ENCODE data around the gene IGSF8. TPM values are rescaled to one million over a fixed set of nuclear protein-coding genes. Genes with fewer than 3 reads are reported as not detected.

Gene IGSF8
- polyA plus RNA-seq, 1 of the 3 experiments (the other 2 are of a cell fraction), result 67.9 TPM

DNA sequence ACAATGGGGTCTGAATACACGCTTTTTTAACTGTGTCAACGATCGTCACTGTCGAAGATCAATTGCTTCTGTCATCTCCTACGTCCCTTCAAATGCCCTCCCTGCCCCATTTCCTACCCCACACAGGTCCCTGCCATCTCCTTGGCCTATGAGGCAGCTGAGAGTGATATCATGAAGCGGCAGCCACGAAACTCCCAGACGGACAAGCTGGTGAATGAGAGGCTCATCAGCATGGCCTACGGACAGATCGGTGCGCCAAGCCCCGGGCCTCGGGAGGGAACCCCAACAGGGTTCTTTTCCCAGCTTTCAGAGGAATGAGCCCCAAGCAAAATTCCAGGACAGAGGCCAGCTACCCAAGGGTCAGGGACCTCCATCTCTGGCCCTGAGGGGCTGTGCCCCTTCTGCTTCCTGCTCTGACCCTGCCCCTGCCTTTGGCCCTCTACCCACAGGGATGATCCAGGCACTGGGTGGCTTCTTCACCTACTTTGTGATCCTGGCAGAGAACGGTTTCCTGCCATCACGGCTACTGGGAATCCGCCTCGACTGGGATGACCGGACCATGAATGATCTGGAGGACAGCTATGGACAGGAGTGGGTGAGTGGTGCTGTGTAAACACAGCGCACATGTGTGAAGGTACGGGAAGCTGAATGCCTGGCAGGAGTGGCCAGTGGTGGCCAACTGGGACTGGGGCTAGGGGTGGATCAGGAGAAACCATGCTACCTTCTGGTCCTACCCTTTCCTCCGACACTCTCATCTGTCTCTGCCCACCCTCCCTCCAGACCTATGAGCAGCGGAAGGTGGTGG lies 37.9 kb upstream of the IGSF8 start:
- H3K4me3 ChIP-seq (ENCODE audit: low read depth in 2 of 2, low read length in 1 of 2), result no peak overlapping the region
- no peaks in the 10 kb centered on the region for H3K9me3 ChIP-seq
- no peak for DNase-seq
- H3K27me3 ChIP-seq (ENCODE audit: insufficient read depth), result peaks cover 12% of the 10 kb centered on the region; the same call in 1 of the 2 replicates
- TF ChIP-seq NRF1 (IDR thresholded peaks at IDR 0.05; ENCODE audit: low read depth, low read length) (no peak), SMC3 (IDR thresholded peaks at IDR 0.05; ENCODE audit: low read depth, low read length) (no peak), YY1 (IDR thresholded peaks at IDR 0.05; ENCODE audit: low read depth) (no peak), MXI1 (IDR thresholded peaks at IDR 0.05; ENCODE audit: low read depth, low read length) (no peak), TAF1 (IDR thresholded peaks at IDR 0.05; ENCODE audit: borderline replicate concordance, low read depth, low read length) (no peak), TCF12 (IDR thresholded peaks at IDR 0.05) (no peak), FOXJ3 (CRISPR knock-in tag; IDR thresholded peaks at IDR 0.05) (no peak), RXRA (IDR thresholded peaks at IDR 0.05; ENCODE audit: borderline replicate concordance, low read depth) (no peak), EZH2phosphoT487 (IDR thresholded peaks at IDR 0.05; ENCODE audit: borderline replicate concordance, low read depth) (no peak)
- TF ChIP-seq, protein P1, sequence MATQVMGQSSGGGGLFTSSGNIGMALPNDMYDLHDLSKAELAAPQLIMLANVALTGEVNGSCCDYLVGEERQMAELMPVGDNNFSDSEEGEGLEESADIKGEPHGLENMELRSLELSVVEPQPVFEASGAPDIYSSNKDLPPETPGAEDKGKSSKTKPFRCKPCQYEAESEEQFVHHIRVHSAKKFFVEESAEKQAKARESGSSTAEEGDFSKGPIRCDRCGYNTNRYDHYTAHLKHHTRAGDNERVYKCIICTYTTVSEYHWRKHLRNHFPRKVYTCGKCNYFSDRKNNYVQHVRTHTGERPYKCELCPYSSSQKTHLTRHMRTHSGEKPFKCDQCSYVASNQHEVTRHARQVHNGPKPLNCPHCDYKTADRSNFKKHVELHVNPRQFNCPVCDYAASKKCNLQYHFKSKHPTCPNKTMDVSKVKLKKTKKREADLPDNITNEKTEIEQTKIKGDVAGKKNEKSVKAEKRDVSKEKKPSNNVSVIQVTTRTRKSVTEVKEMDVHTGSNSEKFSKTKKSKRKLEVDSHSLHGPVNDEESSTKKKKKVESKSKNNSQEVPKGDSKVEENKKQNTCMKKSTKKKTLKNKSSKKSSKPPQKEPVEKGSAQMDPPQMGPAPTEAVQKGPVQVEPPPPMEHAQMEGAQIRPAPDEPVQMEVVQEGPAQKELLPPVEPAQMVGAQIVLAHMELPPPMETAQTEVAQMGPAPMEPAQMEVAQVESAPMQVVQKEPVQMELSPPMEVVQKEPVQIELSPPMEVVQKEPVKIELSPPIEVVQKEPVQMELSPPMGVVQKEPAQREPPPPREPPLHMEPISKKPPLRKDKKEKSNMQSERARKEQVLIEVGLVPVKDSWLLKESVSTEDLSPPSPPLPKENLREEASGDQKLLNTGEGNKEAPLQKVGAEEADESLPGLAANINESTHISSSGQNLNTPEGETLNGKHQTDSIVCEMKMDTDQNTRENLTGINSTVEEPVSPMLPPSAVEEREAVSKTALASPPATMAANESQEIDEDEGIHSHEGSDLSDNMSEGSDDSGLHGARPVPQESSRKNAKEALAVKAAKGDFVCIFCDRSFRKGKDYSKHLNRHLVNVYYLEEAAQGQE (IDR thresholded peaks at IDR 0.05; ENCODE audit: low read depth, low read length), result no peak
- no peaks in the 10 kb centered on the region for H3F3A ChIP-seq (replicated peaks; ENCODE audit: insufficient read depth)
- 72% methylated on average over 22 of the region's 22 CpGs for WGBS (ENCODE audit: low lambda C conversion rate)
- no peaks in the 10 kb centered on the region for H3K36me3 ChIP-seq (replicated peaks in 1 of 2; ENCODE audit: control insufficient read depth in 1 of 2, insufficient read depth in 2 of 2, low read length in 1 of 2)
- ChIA-PET CTCF (interaction anchor here (1.3 kb wide), 1 partner anchor 27 kb away, joined by 3 read pairs; no protein-coding TSS in a partner anchor), POLR2A (no interaction called here)
- no peak overlapping the region for H3K4me2 ChIP-seq
- H3K9me2 ChIP-seq, result no peaks in the 10 kb centered on the region
- H3K27ac ChIP-seq (ENCODE audit: low read depth in 2 of 2, low read length in 1 of 2), result no peak overlapping the region
- no peak overlapping the region for H3K9ac ChIP-seq
- H4K20me1 ChIP-seq (ENCODE audit: insufficient read depth), result no peaks in the 10 kb centered on the region
- no peaks in the 10 kb centered on the region for H3K4me1 ChIP-seq (ENCODE audit: control insufficient read depth in 1 of 2, insufficient read depth in 2 of 2, low read depth in 1 of 2, low read length in 1 of 2)
- no peaks in the 10 kb centered on the region for H3K79me2 ChIP-seq (ENCODE audit: insufficient read depth)
- H2AFZ ChIP-seq (ENCODE audit: low read depth), result no peak overlapping the region

DNA sequence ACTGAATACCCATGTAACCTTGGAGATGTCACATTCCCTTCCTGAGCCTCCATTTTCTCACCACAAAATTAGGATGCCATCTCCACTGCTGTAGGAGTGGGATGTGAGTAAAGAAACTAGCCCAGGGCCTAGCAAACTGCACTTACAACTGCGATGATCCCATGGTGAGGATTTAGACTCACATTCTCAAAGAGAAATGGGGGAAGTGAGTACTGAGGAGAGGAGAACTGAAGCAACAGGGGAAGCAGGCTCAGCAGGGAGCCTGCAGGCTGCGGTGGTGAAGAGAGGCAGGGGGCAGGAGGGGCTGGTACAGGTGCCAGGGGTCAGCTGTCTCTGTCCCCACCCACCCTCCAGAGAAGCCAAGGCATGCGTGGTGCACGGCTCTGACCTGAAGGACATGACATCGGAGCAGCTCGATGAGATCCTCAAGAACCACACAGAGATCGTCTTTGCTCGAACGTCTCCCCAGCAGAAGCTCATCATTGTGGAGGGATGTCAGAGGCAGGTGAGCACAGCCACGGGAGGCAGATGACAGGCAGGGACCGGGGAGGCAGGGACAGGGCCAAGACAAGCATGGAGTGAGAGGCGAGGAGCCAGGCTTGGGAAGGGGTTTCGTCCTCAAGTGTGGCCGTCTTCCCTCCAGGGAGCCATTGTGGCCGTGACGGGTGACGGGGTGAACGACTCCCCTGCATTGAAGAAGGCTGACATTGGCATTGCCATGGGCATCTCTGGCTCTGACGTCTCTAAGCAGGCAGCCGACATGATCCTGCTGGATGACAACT lies 36.6 kb upstream of the IGSF8 start:
- no peak overlapping the region for H3K9ac ChIP-seq
- H3K27me3 ChIP-seq (ENCODE audit: insufficient read depth), result peaks cover 4% of the 10 kb centered on the region; the same call in 1 of the 2 replicates
- H4K20me1 ChIP-seq (ENCODE audit: insufficient read depth), result no peaks in the 10 kb centered on the region
- no peak for DNase-seq
- no peak overlapping the region for H3K4me3 ChIP-seq (ENCODE audit: low read depth in 2 of 2, low read length in 1 of 2)
- H3K9me2 ChIP-seq, result no peaks in the 10 kb centered on the region
- no peaks in the 10 kb centered on the region for H3K79me2 ChIP-seq (ENCODE audit: insufficient read depth)
- 54% methylated on average over 20 of the region's 20 CpGs for WGBS (ENCODE audit: low lambda C conversion rate)
- CTCF ChIA-PET, result interaction anchor here (1.3 kb wide), 1 partner anchor 26 kb away, joined by 3 read pairs; no protein-coding TSS in a partner anchor
- H3K9me3 ChIP-seq, result no peaks in the 10 kb centered on the region
- no peaks in the 10 kb centered on the region for H3K36me3 ChIP-seq (replicated peaks in 1 of 2; ENCODE audit: control insufficient read depth in 1 of 2, insufficient read depth in 2 of 2, low read length in 1 of 2)
- TF ChIP-seq NRF1 (IDR thresholded peaks at IDR 0.05; ENCODE audit: low read depth, low read length), result no peak
- TF ChIP-seq YY1 (IDR thresholded peaks at IDR 0.05; ENCODE audit: low read depth), result no peak
- no peak for TF ChIP-seq FOXJ3 (CRISPR knock-in tag; IDR thresholded peaks at IDR 0.05)
- TF ChIP-seq, protein P2, sequence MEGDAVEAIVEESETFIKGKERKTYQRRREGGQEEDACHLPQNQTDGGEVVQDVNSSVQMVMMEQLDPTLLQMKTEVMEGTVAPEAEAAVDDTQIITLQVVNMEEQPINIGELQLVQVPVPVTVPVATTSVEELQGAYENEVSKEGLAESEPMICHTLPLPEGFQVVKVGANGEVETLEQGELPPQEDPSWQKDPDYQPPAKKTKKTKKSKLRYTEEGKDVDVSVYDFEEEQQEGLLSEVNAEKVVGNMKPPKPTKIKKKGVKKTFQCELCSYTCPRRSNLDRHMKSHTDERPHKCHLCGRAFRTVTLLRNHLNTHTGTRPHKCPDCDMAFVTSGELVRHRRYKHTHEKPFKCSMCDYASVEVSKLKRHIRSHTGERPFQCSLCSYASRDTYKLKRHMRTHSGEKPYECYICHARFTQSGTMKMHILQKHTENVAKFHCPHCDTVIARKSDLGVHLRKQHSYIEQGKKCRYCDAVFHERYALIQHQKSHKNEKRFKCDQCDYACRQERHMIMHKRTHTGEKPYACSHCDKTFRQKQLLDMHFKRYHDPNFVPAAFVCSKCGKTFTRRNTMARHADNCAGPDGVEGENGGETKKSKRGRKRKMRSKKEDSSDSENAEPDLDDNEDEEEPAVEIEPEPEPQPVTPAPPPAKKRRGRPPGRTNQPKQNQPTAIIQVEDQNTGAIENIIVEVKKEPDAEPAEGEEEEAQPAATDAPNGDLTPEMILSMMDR (IDR thresholded peaks at IDR 0.05), result no peak
- TF ChIP-seq FOSL2 (IDR thresholded peaks at IDR 0.05; ENCODE audit: borderline replicate concordance, low read depth), result no peak
- no peak for TF ChIP-seq NFIC (IDR thresholded peaks at IDR 0.05; ENCODE audit: borderline replicate concordance)
- no peak for TF ChIP-seq EZH2phosphoT487 (IDR thresholded peaks at IDR 0.05; ENCODE audit: borderline replicate concordance, low read depth)
- no peaks in the 10 kb centered on the region for H3F3A ChIP-seq (replicated peaks; ENCODE audit: insufficient read depth)
- no peak overlapping the region for H3K4me2 ChIP-seq
- no peak overlapping the region for H3K27ac ChIP-seq (ENCODE audit: low read depth in 2 of 2, low read length in 1 of 2)
- H2AFZ ChIP-seq (ENCODE audit: low read depth), result no peak overlapping the region
- no peaks in the 10 kb centered on the region for H3K4me1 ChIP-seq (ENCODE audit: control insufficient read depth in 1 of 2, insufficient read depth in 2 of 2, low read depth in 1 of 2, low read length in 1 of 2)
- POLR2A ChIA-PET, result no interaction called here

Data from SK-N-SH (cell line).